H1 (cell line): Measurements from ENCODE around the gene GARIN6. TPM values are rescaled to one million over a fixed set of nuclear protein-coding genes. Genes with fewer than 3 reads are reported as not detected.

Source experiments
- CTCF ChIA-PET: fragments of 300-600 bp; sonication (Branson Sonifier 250); formaldehyde crosslinking; loops from one replicate; lab custom pipeline; 2021; ENCODE audit not compliant: partially characterized antibody; lab: Charles Lee
- POLR2A ChIA-PET: fragments of 300-600 bp; sonication (Branson Sonifier 250); formaldehyde crosslinking; loops from one replicate; lab custom pipeline; 2021; ENCODE audit warnings: inconsistent platforms; ENCODE audit not compliant: partially characterized antibody; lab: Charles Lee
- DNase-seq, 2 experiments: peaks; one replicate each; pipeline versions ENCODE4 v3.0.0 to v3.0.0-alpha.2; 2010 to 2022; ENCODE audit warnings: low spot score in 2 of 2, low read depth in 1 of 2, mixed read lengths in 1 of 2
- FAIRE-seq: peaks from 2 replicates; lab custom pipeline; 2011; peaks lifted over from hg19 to GRCh38; lab: Jason Lieb, UNC
- H2AFZ ChIP-seq: 2 replicates; pipeline ENCODE4 v1.8.1; 2012; ENCODE audit warnings: low read length, inconsistent platforms
- H2AK5ac ChIP-seq: 2 replicates; pipeline ENCODE4 v1.6.1; 2013; ENCODE audit warnings: low read depth, low read length
- H2BK120ac ChIP-seq: replicated peaks from 2 replicates; pipeline ENCODE3; 2013; ENCODE audit warnings: low read depth, low read length, inconsistent platforms
- H2BK12ac ChIP-seq: 2 replicates; pipeline ENCODE4 v1.6.1; 2013; ENCODE audit warnings: low read depth, low read length
- H2BK15ac ChIP-seq: 2 replicates; pipeline ENCODE4 v1.6.1; 2013; ENCODE audit warnings: low read length
- H2BK20ac ChIP-seq: 2 replicates; pipeline ENCODE4 v1.6.1; 2013; ENCODE audit warnings: low read length
- H2BK5ac ChIP-seq: 2 replicates; pipeline ENCODE4 v1.6.1; 2013; ENCODE audit warnings: low read depth, low read length
- H3K14ac ChIP-seq: 2 replicates; pipeline ENCODE4 v1.6.1; 2013; ENCODE audit warnings: inconsistent platforms; ENCODE audit not compliant: insufficient read length
- H3K18ac ChIP-seq: 2 replicates; pipeline ENCODE4 v1.6.1; 2013; ENCODE audit warnings: low read length; ENCODE audit errors: extremely low read depth
- H3K23ac ChIP-seq: 2 replicates; pipeline ENCODE4 v1.6.1; 2013; ENCODE audit warnings: inconsistent platforms; ENCODE audit not compliant: insufficient read length
- H3K23me2 ChIP-seq: 2 replicates; pipeline ENCODE4 v1.6.1; 2013; ENCODE audit warnings: low read depth, low read length
- H3K27ac ChIP-seq: 2 replicates; pipeline ENCODE4 v1.6.1; 2011; ENCODE audit warnings: low read depth, low read length, inconsistent platforms
- H3K27me3 ChIP-seq, 4 experiments: replicated peaks in 1 of 4; 1 replicate in 1 of 4; 2 replicates in 3 of 4; pipeline versions ENCODE4 v1.6.1 to v1.8.1; 2011 to 2013; ENCODE audit warnings: low read length in 3 of 4, mild to moderate bottlenecking in 3 of 4, inconsistent platforms in 2 of 4, mixed read lengths in 2 of 4, moderate library complexity in 1 of 4; ENCODE audit not compliant: control insufficient read depth in 3 of 4, insufficient read depth in 3 of 4; ENCODE audit errors: extremely low read depth in 1 of 4
- H3K36me3 ChIP-seq, 4 experiments: 2 replicates each; pipeline versions ENCODE4 v1.6.1 to v1.8.1; 2011 to 2013; ENCODE audit warnings: mild to moderate bottlenecking in 4 of 4, low read length in 3 of 4, moderate library complexity in 2 of 4, control low read depth in 1 of 4, inconsistent platforms in 1 of 4; ENCODE audit not compliant: insufficient read depth in 4 of 4, control insufficient read depth in 2 of 4
- H3K4ac ChIP-seq: replicated peaks from 2 replicates; pipeline ENCODE3; 2013; ENCODE audit warnings: low read length, low read depth, mixed read lengths, inconsistent platforms; ENCODE audit not compliant: insufficient read length
- H3K4me1 ChIP-seq, 4 experiments: replicated peaks in 1 of 4; 1 replicate in 1 of 4; 2 replicates in 3 of 4; pipeline versions ENCODE4 v1.6.1 to v1.8.1; 2011 to 2013; ENCODE audit warnings: low read length in 3 of 4, inconsistent platforms in 2 of 4, mixed read lengths in 1 of 4; ENCODE audit not compliant: insufficient read depth in 4 of 4, control insufficient read depth in 3 of 4
- H3K4me2 ChIP-seq, 2 experiments: 2 replicates each; pipeline versions ENCODE4 v1.6.1 to v1.8.1; 2011 to 2013; ENCODE audit warnings: low read depth in 2 of 2, low read length in 2 of 2, control low read depth in 1 of 2, inconsistent platforms in 1 of 2, mild to moderate bottlenecking in 1 of 2; ENCODE audit not compliant: insufficient read depth in 1 of 2
- H3K4me3 ChIP-seq, 4 experiments: fragments of 200-600, 300-600 bp in 1 of 4; sonication (generic), shearing (Covaris generic), sonication (Bioruptor Twin) in 1 of 4; 2 replicates each; pipeline versions ENCODE4 v1.5.1 to v1.8.1; 2011 to 2016; ENCODE audit warnings: low read length in 4 of 4, low read depth in 3 of 4, control low read depth in 2 of 4, inconsistent platforms in 2 of 4, mild to moderate bottlenecking in 2 of 4, mixed read lengths in 1 of 4, moderate library complexity in 1 of 4; ENCODE audit not compliant: insufficient read depth in 2 of 4; ENCODE audit errors: extremely low read depth in 1 of 4
- H3K56ac ChIP-seq: replicated peaks from 2 replicates; pipeline ENCODE3; 2013; ENCODE audit warnings: low read depth, mild to moderate bottlenecking, mixed read lengths, low read length, inconsistent platforms; ENCODE audit not compliant: insufficient read length
- H3K79me1 ChIP-seq: 2 replicates; pipeline ENCODE4 v1.6.1; 2013; ENCODE audit warnings: low read depth, low read length, control low read depth
- H3K79me2 ChIP-seq, 2 experiments: 2 replicates each; pipeline versions ENCODE4 v1.6.1 to v1.8.1; 2012 to 2013; ENCODE audit warnings: low read length in 2 of 2, mild to moderate bottlenecking in 2 of 2, inconsistent platforms in 1 of 2; ENCODE audit not compliant: insufficient read depth in 2 of 2, control insufficient read depth in 1 of 2
- H3K9ac ChIP-seq, 4 experiments: replicated peaks in 1 of 4; 1 replicate in 1 of 4; 2 replicates in 3 of 4; pipeline versions ENCODE4 v1.6.1 to v1.8.1; 2011 to 2013; ENCODE audit warnings: low read depth in 3 of 4, low read length in 3 of 4, control low read depth in 2 of 4, mild to moderate bottlenecking in 2 of 4, moderate library complexity in 2 of 4, inconsistent platforms in 1 of 4; ENCODE audit errors: extremely low read depth in 1 of 4
- H3K9me3 ChIP-seq, 2 experiments: 2 replicates each; pipeline versions ENCODE4 v1.6.1 to v1.8.1; 2012 to 2013; ENCODE audit warnings: mild to moderate bottlenecking in 2 of 2, moderate library complexity in 2 of 2, control low read depth in 1 of 2, inconsistent platforms in 1 of 2, low read depth in 1 of 2, low read length in 1 of 2, mixed read lengths in 1 of 2; ENCODE audit not compliant: insufficient read depth in 2 of 2
- H4K20me1 ChIP-seq, 2 experiments: replicated peaks in 1 of 2; 2 replicates each; pipeline versions ENCODE3 to v1.8.1; 2011 to 2013; ENCODE audit warnings: inconsistent platforms in 2 of 2, low read length in 2 of 2, mild to moderate bottlenecking in 1 of 2; ENCODE audit not compliant: insufficient read depth in 2 of 2, control insufficient read depth in 1 of 2
- H4K5ac ChIP-seq: 2 replicates; pipeline ENCODE4 v1.6.1; 2013; ENCODE audit warnings: low read length, low read depth, mixed read lengths, inconsistent platforms; ENCODE audit not compliant: insufficient read length
- H4K8ac ChIP-seq: 2 replicates; pipeline ENCODE4 v1.8.0; 2013; ENCODE audit warnings: mild to moderate bottlenecking, moderate library complexity, low read length, inconsistent platforms; ENCODE audit not compliant: insufficient read depth; ENCODE audit errors: extremely low read depth
- H4K91ac ChIP-seq: replicated peaks from 2 replicates; pipeline ENCODE3; 2013; ENCODE audit warnings: low read length, mixed read lengths, inconsistent platforms; ENCODE audit not compliant: insufficient read length
- BCL11A ChIP-seq, 2 experiments: IDR thresholded peaks; one replicate each; pipeline ENCODE4 v1.6.1; 2011; ENCODE audit warnings: low read depth in 2 of 2, low read length in 2 of 2, mild to moderate bottlenecking in 2 of 2
- CHD2 ChIP-seq: IDR thresholded peaks from 2 replicates; pipeline ENCODE4 v1.6.1; 2012; ENCODE audit warnings: low read length, improper control_type of control experiment
- CTCF ChIP-seq, 3 experiments: IDR thresholded peaks; 1 replicate in 2 of 3; 2 replicates in 1 of 3; pipeline versions ENCODE4 v1.5.1 to v1.6.1; 2011; ENCODE audit warnings: low read length in 3 of 3, mild to moderate bottlenecking in 3 of 3, inconsistent platforms in 2 of 3, low read depth in 1 of 3, moderate library complexity in 1 of 3; ENCODE audit not compliant: insufficient read depth in 1 of 3; ENCODE audit errors: control extremely low read depth in 1 of 3
- POU5F1 ChIP-seq: IDR thresholded peaks from 2 replicates; pipeline ENCODE4 v1.6.1; 2011; ENCODE audit warnings: low read depth, mild to moderate bottlenecking, low read length, moderate library complexity
- RNF2 ChIP-seq: fragments of 200-900, 300-1000 bp; sonication (generic); IDR thresholded peaks from 2 replicates; pipeline ENCODE4 v1.7.1; 2016; ENCODE audit warnings: borderline replicate concordance, low read depth, mild to moderate bottlenecking, antibody characterized with exemption, low read length; ENCODE audit not compliant: poor library complexity, severe bottlenecking; ENCODE audit errors: missing control alignments
- SP4 ChIP-seq: IDR thresholded peaks from 2 replicates; pipeline ENCODE4 v1.6.1; 2012; ENCODE audit warnings: low read length, inconsistent platforms
- TBP ChIP-seq: IDR thresholded peaks from 2 replicates; pipeline ENCODE4 v1.6.1; 2011; ENCODE audit warnings: low read depth, low read length, improper control_type of control experiment
- YY1 ChIP-seq: IDR thresholded peaks from 2 replicates; pipeline ENCODE4 v1.6.1; 2011; ENCODE audit warnings: low read depth, mild to moderate bottlenecking, low read length
- ZNF274 ChIP-seq: IDR thresholded peaks from 2 replicates; pipeline ENCODE4 v1.7.0; 2012; ENCODE audit warnings: low read length, borderline replicate concordance; ENCODE audit errors: extremely low read depth
- WGBS, 2 experiments: shearing (Covaris generic) in 1 of 2; methylation state at CpG; one replicate each; pipeline versions ENCODE4 v1.1.6 to v1.1.7; 2013 to 2015; ENCODE audit warnings: low lambda C conversion rate in 2 of 2, mixed read lengths in 2 of 2, inconsistent platforms in 1 of 2, low coverage in 1 of 2, missing lambda C conversion rate in 1 of 2; ENCODE audit not compliant: insufficient replicate concordance in 2 of 2, insufficient coverage in 1 of 2, insufficient read length in 1 of 2; ENCODE audit errors: extremely low coverage in 1 of 2, missing lambda C conversion rate in 1 of 2; 5-methylcytosine and 5-hydroxymethylcytosine counted together
- polyA plus RNA-seq, 7 experiments: library from polyadenylated mRNA; depleted of rRNA in 3 of 7; stranded (reverse) in 5 of 7; unstranded in 2 of 7; fragments of >200 nt in 5 of 7; fragments of 200-250 nt in 2 of 7; gene quantifications; 1 replicate in 5 of 7; 2 replicates in 1 of 7; 4 replicates in 1 of 7; pipeline versions ENCODE4 v1.2.1 to v1.2.3, GENCODE V29; 2011 to 2013; ENCODE audit warnings: missing spikeins in 2 of 7, mixed read lengths in 2 of 7
- total RNA-seq: library from RNA; stranded (reverse); fragmentation: NEBNext Ultra II Directional; extraction: Animal tissue kit (Norgen Biotek cat#: 25700); gene quantifications from 2 replicates; pipeline ENCODE4 v1.2.1, GENCODE V29; 2021

GARIN6 gene
- total and polyA plus RNA-seq, 2 of the 8 experiments (the other 6 are each of a cell fraction or from before 2014, with no cell fraction given), result not detected

- CTCF ChIA-PET, result no interaction called here
- no peak overlapping the region for H3K4me2 ChIP-seq
- H2BK12ac ChIP-seq, result no peak overlapping the region
- H3K18ac ChIP-seq, result no peak overlapping the region
- H3K27ac ChIP-seq, result no peak overlapping the region
- H3K4ac ChIP-seq, result no peak overlapping the region
- no peak overlapping the region for H2BK15ac ChIP-seq
- FAIRE-seq (no peak), DNase-seq (no peak)
- no peaks in the 10 kb centered on the region for H3K36me3 ChIP-seq
- no peak overlapping the region for H4K5ac ChIP-seq
- H3K4me1 ChIP-seq, result no peaks in the 10 kb centered on the region
- no peak overlapping the region for H3K56ac ChIP-seq
- TF ChIP-seq RNF2 (no peak), CTCF (IDR thresholded peaks at IDR 0.05; ENCODE audit: control extremely low read depth in 1 of 3, insufficient read depth in 1 of 3, low read depth in 1 of 3, low read length in 3 of 3) (no peak), POU5F1 (no peak), ZNF274 (no peak), CHD2 (no peak), YY1 (no peak), TBP (no peak), SP4 (no peak), BCL11A (IDR thresholded peaks at IDR 0.05; ENCODE audit: low read depth in 2 of 2, low read length in 2 of 2) (no peak)
- no peak overlapping the region for H2BK20ac ChIP-seq
- no peak overlapping the region for H2BK120ac ChIP-seq
- H3K79me1 ChIP-seq, result no peaks in the 10 kb centered on the region
- no peaks in the 10 kb centered on the region for H3K79me2 ChIP-seq
- H3K23me2 ChIP-seq, result no peaks in the 10 kb centered on the region
- no peak overlapping the region for H3K9ac ChIP-seq
- no peak overlapping the region for H3K23ac ChIP-seq
- H3K9me3 ChIP-seq, result no peaks in the 10 kb centered on the region
- H2AK5ac ChIP-seq, result no peak overlapping the region
- POLR2A ChIA-PET, result no interaction called here
- no peaks in the 10 kb centered on the region for H3K27me3 ChIP-seq
- no peaks in the 10 kb centered on the region for H4K20me1 ChIP-seq
- no peak overlapping the region for H4K91ac ChIP-seq
- H3K14ac ChIP-seq, result no peak overlapping the region
- no peak overlapping the region for H2BK5ac ChIP-seq
- WGBS, 2 experiments, result 93% methylated on average over 2 of the region's 2 CpGs; no CpG with 5 or more reads in 1 of the 2 experiments
- H4K8ac ChIP-seq, result no peak overlapping the region
- no peak overlapping the region for H3K4me3 ChIP-seq
- no peak overlapping the region for H2AFZ ChIP-seq
Observed at GRCh38 chr12:99627459-99627858, 20.1 kb upstream of the GARIN6 start.
